ENCODE results near the gene PGAP6. TPM values are rescaled to one million over a fixed set of nuclear protein-coding genes. Genes with fewer than 3 reads are reported as not detected.

The PGAP6 gene
- total RNA-seq, 1 donor from 2014 or later = 133 TPM

DNA sequence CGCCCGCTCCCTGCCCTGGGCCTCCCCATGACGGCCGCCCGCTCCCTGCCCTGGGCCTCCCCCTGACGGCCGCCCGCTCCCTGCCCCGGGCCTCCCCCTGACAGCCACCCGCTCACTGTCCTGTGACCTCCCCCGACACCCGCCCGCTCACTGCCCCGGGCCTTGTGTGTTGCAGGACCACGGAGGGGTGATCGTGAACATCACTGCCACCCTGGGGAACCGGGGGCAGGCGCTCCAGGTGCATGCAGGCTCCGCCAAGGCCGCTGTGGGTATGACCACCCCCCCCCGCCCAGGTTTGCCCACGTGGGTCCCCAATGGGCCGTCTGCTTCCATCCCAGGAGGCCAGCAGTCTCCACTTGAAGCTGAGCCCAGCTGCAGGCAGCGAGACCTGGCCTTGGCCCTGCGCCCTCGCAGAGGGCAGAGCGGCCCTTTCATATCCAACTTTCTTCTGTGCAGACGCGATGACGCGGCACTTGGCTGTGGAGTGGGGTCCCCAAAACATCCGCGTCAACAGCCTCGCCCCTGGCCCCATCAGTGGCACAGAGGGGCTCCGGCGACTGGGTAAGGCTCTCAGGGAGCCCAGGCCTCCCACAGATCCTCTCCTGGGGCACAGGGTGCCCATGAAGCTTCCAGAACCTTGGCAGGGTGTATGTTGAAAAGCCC lies 28.9 kb upstream of the PGAP6 start:
- TF ChIP-seq, protein P1, sequence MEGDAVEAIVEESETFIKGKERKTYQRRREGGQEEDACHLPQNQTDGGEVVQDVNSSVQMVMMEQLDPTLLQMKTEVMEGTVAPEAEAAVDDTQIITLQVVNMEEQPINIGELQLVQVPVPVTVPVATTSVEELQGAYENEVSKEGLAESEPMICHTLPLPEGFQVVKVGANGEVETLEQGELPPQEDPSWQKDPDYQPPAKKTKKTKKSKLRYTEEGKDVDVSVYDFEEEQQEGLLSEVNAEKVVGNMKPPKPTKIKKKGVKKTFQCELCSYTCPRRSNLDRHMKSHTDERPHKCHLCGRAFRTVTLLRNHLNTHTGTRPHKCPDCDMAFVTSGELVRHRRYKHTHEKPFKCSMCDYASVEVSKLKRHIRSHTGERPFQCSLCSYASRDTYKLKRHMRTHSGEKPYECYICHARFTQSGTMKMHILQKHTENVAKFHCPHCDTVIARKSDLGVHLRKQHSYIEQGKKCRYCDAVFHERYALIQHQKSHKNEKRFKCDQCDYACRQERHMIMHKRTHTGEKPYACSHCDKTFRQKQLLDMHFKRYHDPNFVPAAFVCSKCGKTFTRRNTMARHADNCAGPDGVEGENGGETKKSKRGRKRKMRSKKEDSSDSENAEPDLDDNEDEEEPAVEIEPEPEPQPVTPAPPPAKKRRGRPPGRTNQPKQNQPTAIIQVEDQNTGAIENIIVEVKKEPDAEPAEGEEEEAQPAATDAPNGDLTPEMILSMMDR (IDR thresholded peaks at IDR 0.05; ENCODE audit: unreplicated experiment) = no peak
- Mint-ChIP-seq H3K27me3 (ENCODE audit: unreplicated experiment) (peaks cover 2% of the 10 kb centered on the region), H3K36me3 (ENCODE audit: low read depth, unreplicated experiment) (no peaks in the 10 kb centered on the region), H3K9me3 (ENCODE audit: unreplicated experiment) (no peaks in the 10 kb centered on the region), H3K4me1 (ENCODE audit: unreplicated experiment) (no peaks in the 10 kb centered on the region), H3K4me3 (ENCODE audit: unreplicated experiment) (no peak overlapping the region), H3K27ac (ENCODE audit: unreplicated experiment) (no peak overlapping the region)
- DNase-seq (ENCODE audit: low spot score) = no peak

DNA sequence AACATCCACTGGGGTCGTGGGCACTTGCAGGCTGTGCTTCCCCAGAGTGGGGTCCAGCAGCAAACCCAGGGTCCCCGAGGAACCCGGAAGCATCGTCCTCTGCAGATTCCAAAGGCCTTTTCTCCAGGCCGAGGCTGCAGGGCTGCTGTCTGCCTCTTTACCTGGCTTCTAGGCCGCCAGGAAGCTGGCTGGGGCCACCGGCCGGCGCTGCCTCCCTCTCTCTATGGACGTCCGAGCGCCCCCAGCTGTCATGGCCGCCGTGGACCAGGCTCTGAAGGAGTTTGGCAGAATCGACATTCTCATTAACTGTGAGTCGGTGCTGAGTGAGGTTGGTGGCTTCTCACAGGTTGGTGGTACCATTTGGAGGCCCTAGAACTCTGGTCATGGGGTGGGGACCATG lies 25.5 kb upstream of the PGAP6 start:
- peaks cover 5% of the 10 kb centered on the region for H3K27me3 Mint-ChIP-seq (ENCODE audit: unreplicated experiment)
- no peaks in the 10 kb centered on the region for H3K36me3 Mint-ChIP-seq (ENCODE audit: low read depth, unreplicated experiment)
- DNase-seq (ENCODE audit: low spot score) = no peak
- TF ChIP-seq, protein P1 (IDR thresholded peaks at IDR 0.05; ENCODE audit: unreplicated experiment) = no peak
- H3K9me3 Mint-ChIP-seq (ENCODE audit: unreplicated experiment) = no peaks in the 10 kb centered on the region
- no peak overlapping the region for H3K4me3 Mint-ChIP-seq (ENCODE audit: unreplicated experiment)
- no peak overlapping the region for H3K27ac Mint-ChIP-seq (ENCODE audit: unreplicated experiment)
- H3K4me1 Mint-ChIP-seq (ENCODE audit: unreplicated experiment) = no peaks in the 10 kb centered on the region

DNA sequence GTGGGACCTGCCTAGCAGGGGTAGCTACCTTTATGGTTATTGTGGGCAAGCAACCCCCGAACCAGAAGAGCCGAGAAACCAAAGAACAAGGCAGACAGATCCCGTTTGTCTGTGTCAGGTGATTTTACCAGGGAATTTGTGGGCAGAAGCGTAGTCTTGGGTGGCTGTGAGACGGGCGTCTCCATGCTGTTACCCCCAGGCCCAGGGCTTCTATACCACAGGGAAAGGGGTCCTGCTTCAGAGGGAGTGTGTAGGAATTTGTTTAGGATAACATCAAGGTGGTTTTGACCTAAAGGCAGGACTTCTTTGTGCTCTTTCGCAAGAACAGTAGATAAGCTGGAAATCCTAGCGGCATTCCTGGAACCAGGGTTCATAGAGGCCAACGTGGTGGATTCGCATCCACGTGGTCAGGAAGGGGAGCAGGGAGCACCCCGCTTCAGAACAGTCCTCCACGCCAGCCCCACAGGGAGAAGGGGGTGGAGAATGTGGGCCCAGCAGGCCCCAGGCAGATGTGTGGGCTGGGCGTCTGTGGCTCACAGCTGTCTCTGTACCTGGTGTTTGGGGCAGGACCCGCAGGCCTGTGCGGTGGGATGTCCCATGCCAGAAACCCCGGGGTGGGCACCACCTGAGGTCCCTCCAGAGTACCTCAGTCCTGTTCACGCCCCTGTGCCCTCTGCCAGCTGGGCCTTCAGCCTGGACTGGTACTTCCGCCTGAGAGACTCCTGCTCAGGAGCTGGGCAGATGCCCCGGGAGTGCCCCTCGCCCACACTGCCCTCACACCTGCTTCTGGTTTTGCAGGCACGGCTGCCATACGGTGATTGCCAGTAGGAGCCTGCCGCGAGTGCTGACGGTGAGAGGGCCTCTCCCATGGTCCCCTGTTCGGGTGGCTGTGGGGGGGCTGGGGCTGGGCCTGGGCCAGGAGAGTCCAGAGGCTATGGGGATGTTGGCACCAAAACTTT lies 24.0 kb upstream of the PGAP6 start:
- no peak for DNase-seq (ENCODE audit: low spot score)
- TF ChIP-seq, protein P1 (IDR thresholded peaks at IDR 0.05; ENCODE audit: unreplicated experiment) = no peak
- peaks cover 7% of the 10 kb centered on the region for H3K27me3 Mint-ChIP-seq (ENCODE audit: unreplicated experiment)
- no peak overlapping the region for H3K27ac Mint-ChIP-seq (ENCODE audit: unreplicated experiment)
- no peaks in the 10 kb centered on the region for H3K4me1 Mint-ChIP-seq (ENCODE audit: unreplicated experiment)
- no peaks in the 10 kb centered on the region for H3K36me3 Mint-ChIP-seq (ENCODE audit: low read depth, unreplicated experiment)
- H3K9me3 Mint-ChIP-seq (ENCODE audit: unreplicated experiment) = no peaks in the 10 kb centered on the region
- no peak overlapping the region for H3K4me3 Mint-ChIP-seq (ENCODE audit: unreplicated experiment)

DNA sequence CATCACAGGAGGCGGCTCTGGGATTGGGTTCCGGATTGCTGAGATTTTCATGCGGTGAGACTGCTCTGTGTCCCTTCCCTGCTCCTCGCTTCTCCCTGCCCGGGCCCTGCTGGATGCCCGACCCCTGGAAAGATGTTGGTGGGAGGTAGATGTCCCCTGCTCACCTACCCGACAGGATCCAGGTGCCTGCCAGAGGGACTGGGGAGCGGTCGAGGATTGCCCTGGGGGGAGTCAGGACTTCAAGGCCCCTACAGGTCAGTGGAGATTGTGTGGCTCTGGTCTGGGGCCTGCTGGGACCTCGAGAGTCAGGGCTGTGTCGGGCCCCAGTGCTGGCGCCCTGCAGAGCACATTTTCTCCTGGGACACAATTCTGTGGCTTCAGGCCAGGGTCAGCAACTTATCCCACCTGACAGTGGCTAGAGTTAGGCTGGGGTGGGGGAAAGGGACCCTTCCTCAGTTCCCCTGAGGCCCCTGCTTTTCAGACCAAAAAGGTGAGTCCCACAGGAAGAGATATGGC lies 23.3 kb upstream of the PGAP6 start:
- Mint-ChIP-seq H3K36me3 (ENCODE audit: low read depth, unreplicated experiment) (peaks cover 4% of the 10 kb centered on the region), H3K4me1 (ENCODE audit: unreplicated experiment) (peaks cover 4% of the 10 kb centered on the region), H3K4me3 (ENCODE audit: unreplicated experiment) (no peak overlapping the region), H3K9me3 (ENCODE audit: unreplicated experiment) (no peaks in the 10 kb centered on the region), H3K27ac (ENCODE audit: unreplicated experiment) (no peak overlapping the region), H3K27me3 (ENCODE audit: unreplicated experiment) (peaks cover 8% of the 10 kb centered on the region)
- no peak for DNase-seq (ENCODE audit: low spot score)
- TF ChIP-seq, protein P1 (IDR thresholded peaks at IDR 0.05; ENCODE audit: unreplicated experiment) = no peak
